ENCODE results near the gene DCHS1. TPM values are rescaled to one million over a fixed set of nuclear protein-coding genes. Genes with fewer than 3 reads are reported as not detected.
A peak's percentile ranks its signal among the peaks of the same experiment; 100 is the strongest.

Gene DCHS1
- total RNA-seq, 1 experiment from 2014 or later = 14.2 TPM

DNA sequence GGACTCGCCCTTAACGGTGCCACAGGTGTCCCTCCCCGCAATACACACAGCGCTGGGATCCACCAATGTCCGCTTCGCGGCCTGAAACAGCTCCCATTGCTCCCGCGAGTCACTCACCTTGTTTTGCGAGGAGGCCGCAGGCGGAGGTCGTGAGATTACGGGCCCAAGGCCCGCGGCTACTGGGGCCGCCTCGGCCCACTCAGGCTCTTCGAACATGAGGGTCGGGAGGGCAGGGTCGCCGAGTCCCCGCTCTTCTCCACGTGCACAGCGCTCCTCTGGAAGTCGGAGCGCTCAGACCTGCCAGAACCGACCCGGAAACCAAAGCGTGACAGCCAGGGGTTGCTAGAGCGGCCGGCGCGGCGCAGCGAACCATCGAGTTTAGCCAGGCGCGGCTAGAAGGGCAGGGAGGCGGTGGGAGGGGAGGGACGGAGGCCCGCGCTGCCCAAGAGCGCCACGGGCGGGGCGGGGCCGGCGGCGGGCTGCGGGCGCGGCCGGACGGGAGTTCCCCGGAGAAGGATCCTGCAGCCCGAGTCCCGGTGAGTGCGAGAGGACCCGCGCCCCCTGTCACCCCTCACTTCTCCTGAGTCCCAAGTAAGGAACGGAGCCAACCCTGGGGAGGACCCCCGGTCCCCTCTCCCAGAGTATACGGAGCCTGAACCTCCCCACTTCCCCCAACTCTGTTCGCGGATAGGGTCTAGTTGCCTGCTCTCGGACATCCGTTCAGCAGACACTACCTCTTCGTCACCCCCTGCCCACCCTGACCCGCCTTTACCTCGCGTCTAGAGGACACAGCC, 52.1 kb downstream of the DCHS1 start, which contains the start of the genes ILK and RRP8 (continued):
- TF ChIP-seq, protein P1, sequence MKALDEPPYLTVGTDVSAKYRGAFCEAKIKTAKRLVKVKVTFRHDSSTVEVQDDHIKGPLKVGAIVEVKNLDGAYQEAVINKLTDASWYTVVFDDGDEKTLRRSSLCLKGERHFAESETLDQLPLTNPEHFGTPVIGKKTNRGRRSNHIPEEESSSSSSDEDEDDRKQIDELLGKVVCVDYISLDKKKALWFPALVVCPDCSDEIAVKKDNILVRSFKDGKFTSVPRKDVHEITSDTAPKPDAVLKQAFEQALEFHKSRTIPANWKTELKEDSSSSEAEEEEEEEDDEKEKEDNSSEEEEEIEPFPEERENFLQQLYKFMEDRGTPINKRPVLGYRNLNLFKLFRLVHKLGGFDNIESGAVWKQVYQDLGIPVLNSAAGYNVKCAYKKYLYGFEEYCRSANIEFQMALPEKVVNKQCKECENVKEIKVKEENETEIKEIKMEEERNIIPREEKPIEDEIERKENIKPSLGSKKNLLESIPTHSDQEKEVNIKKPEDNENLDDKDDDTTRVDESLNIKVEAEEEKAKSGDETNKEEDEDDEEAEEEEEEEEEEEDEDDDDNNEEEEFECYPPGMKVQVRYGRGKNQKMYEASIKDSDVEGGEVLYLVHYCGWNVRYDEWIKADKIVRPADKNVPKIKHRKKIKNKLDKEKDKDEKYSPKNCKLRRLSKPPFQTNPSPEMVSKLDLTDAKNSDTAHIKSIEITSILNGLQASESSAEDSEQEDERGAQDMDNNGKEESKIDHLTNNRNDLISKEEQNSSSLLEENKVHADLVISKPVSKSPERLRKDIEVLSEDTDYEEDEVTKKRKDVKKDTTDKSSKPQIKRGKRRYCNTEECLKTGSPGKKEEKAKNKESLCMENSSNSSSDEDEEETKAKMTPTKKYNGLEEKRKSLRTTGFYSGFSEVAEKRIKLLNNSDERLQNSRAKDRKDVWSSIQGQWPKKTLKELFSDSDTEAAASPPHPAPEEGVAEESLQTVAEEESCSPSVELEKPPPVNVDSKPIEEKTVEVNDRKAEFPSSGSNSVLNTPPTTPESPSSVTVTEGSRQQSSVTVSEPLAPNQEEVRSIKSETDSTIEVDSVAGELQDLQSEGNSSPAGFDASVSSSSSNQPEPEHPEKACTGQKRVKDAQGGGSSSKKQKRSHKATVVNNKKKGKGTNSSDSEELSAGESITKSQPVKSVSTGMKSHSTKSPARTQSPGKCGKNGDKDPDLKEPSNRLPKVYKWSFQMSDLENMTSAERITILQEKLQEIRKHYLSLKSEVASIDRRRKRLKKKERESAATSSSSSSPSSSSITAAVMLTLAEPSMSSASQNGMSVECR (CRISPR knock-in tag; IDR thresholded peaks at IDR 0.05; ENCODE audit: borderline replicate concordance) = peak; percentile 92

DNA sequence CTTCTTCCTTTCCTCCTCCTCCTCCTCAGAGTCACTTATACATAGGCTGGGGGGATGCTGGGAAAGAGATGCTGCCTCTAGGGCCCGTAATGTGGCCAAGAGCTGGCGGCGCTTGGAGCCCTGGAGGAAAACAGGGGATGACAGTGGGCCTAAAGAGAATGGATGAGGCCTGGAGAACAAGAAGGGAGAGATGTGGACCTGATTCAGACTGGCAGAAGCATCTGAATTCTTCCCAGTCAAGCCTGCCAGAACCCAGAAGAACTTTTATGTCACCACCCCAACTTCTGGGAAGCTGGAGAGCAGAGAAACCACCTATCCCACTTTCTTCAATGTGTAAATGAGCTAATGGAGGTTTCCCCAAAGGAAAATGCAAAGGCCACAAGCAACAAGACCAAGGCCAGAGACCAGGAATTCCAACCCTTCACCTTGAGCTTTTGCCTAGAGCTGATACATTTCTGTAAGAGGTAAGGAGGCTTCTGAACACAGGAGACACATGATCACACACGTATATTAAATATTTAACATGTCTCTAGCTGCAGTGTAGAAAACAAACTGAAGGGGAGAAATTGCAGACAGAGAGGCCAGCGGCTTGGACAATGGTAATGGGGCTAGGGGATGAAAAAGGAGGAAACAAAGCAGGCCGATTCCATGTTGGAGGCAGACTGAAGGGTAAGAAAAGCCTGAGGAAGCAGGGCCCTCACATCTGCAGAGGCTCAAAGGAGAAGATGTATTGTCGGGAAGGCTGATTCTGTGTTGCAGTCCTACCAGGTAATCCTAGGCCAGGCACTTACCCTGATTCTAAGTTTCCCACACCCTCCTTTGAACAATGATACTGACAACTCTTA, 53.3 kb downstream of the DCHS1 start:
- CTCF ChIA-PET = interaction anchor here (0.7 to 4.0 kb wide), 5 partner anchors 8 to 119 kb away, joined by 3 to 12 read pairs (median 3); partner anchors contain the start of genes MRPL17 and TAF10
- peaks cover 17% of the 10 kb centered on the region for H3K36me3 Mint-ChIP-seq
- no peak overlapping the region for H3K4me3 Mint-ChIP-seq
- ATAC-seq (no peak), DNase-seq (ENCODE audit: low spot score) (no peak)
- no peaks in the 10 kb centered on the region for H3K27me3 Mint-ChIP-seq (ENCODE audit: low read depth)
- peaks cover 11% of the 10 kb centered on the region for H3K4me1 Mint-ChIP-seq
- no peaks in the 10 kb centered on the region for H3K9me3 Mint-ChIP-seq
- POLR2A ChIA-PET = interaction anchor here (0.6 to 1.5 kb wide), 3 partner anchors 10 to 121 kb away, joined by 3 to 7 read pairs (median 5); partner anchors contain the start of genes ARFIP2, TAF10 and TIMM10B
- H3K27ac Mint-ChIP-seq = no peak overlapping the region
- TF ChIP-seq NR2C2 (CRISPR knock-in tag; IDR thresholded peaks at IDR 0.05) (no peak), ZNF281 (CRISPR knock-in tag; IDR thresholded peaks at IDR 0.05) (no peak), JAZF1 (CRISPR knock-in tag; IDR thresholded peaks at IDR 0.05) (no peak), ZBTB21 (CRISPR knock-in tag; IDR thresholded peaks at IDR 0.05; ENCODE audit: borderline replicate concordance) (no peak), USF1 (CRISPR knock-in tag; IDR thresholded peaks at IDR 0.05) (no peak), PRRX2 (CRISPR knock-in tag; IDR thresholded peaks at IDR 0.05) (no peak)
- TF ChIP-seq, protein P2, sequence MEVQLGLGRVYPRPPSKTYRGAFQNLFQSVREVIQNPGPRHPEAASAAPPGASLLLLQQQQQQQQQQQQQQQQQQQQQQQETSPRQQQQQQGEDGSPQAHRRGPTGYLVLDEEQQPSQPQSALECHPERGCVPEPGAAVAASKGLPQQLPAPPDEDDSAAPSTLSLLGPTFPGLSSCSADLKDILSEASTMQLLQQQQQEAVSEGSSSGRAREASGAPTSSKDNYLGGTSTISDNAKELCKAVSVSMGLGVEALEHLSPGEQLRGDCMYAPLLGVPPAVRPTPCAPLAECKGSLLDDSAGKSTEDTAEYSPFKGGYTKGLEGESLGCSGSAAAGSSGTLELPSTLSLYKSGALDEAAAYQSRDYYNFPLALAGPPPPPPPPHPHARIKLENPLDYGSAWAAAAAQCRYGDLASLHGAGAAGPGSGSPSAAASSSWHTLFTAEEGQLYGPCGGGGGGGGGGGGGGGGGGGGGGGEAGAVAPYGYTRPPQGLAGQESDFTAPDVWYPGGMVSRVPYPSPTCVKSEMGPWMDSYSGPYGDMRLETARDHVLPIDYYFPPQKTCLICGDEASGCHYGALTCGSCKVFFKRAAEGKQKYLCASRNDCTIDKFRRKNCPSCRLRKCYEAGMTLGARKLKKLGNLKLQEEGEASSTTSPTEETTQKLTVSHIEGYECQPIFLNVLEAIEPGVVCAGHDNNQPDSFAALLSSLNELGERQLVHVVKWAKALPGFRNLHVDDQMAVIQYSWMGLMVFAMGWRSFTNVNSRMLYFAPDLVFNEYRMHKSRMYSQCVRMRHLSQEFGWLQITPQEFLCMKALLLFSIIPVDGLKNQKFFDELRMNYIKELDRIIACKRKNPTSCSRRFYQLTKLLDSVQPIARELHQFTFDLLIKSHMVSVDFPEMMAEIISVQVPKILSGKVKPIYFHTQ (CRISPR knock-in tag; IDR thresholded peaks at IDR 0.05) = no peak

DNA sequence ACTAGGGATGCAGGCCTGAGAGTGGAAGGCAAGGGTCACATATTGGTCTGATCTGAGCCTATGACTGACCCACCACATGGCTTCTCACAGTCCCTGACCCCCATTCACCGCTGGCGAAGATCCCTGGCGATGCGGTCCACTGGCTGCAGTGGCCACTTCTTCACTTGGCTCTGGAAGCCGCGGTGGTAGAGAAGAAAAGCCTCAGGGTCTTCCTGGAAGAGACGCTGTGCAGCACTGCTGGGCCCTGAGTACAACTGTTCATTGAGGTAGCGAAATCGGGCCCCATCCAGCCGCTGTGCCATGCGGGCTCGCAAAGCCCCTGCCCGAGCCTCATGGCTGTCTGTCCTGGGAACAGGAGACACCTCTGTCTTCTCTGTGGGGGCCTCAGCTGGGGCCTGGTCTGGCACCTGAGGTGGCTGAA, 54.6 kb downstream of the DCHS1 start:
- no peak overlapping the region for H3K27ac Mint-ChIP-seq
- POLR2A ChIA-PET = no interaction called here
- no peak overlapping the region for H3K4me3 Mint-ChIP-seq
- TF ChIP-seq SMAD4 (CRISPR knock-in tag; IDR thresholded peaks at IDR 0.05) (no peak), GTF2I (CRISPR knock-in tag; conservative IDR thresholded peaks at IDR 0.05) (no peak), ZNF423 (CRISPR knock-in tag; IDR thresholded peaks at IDR 0.05) (no peak), IRF1 (CRISPR knock-in tag; IDR thresholded peaks at IDR 0.05) (no peak), NFE2L1 (CRISPR knock-in tag; IDR thresholded peaks at IDR 0.05) (no peak), ERG (CRISPR knock-in tag; IDR thresholded peaks at IDR 0.05) (no peak), HMGA2 (CRISPR knock-in tag; IDR thresholded peaks at IDR 0.05) (no peak), NR2C2 (CRISPR knock-in tag; IDR thresholded peaks at IDR 0.05) (no peak)
- TF ChIP-seq, protein P3, sequence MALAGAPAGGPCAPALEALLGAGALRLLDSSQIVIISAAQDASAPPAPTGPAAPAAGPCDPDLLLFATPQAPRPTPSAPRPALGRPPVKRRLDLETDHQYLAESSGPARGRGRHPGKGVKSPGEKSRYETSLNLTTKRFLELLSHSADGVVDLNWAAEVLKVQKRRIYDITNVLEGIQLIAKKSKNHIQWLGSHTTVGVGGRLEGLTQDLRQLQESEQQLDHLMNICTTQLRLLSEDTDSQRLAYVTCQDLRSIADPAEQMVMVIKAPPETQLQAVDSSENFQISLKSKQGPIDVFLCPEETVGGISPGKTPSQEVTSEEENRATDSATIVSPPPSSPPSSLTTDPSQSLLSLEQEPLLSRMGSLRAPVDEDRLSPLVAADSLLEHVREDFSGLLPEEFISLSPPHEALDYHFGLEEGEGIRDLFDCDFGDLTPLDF (CRISPR knock-in tag; IDR thresholded peaks at IDR 0.05) = no peak

More for the DNA sequence above, 54.6 kb downstream of the DCHS1 start:
- Mint-ChIP-seq H3K4me1 (peaks cover 2% of the 10 kb centered on the region; the same call in 1 of the 2 replicates), H3K27me3 (ENCODE audit: low read depth) (no peaks in the 10 kb centered on the region), H3K9me3 (no peaks in the 10 kb centered on the region), H3K36me3 (peaks cover 18% of the 10 kb centered on the region)
- ATAC-seq = no peak
- CTCF ChIA-PET = no interaction called here
- DNase-seq (ENCODE audit: low spot score) = no peak
